Measurements from ENCODE around the gene ABCF2. TPM values are rescaled to one million over a fixed set of nuclear protein-coding genes. Genes with fewer than 3 reads are reported as not detected.

The ABCF2 gene
- total and polyA plus RNA-seq, 2 donors (not counting 1 experiment from before 2014, with no cell fraction given), result 16.1 to 30.2 TPM

GRCh38 chr7:151255390-151255789, 28.4 kb upstream of the ABCF2 start:
- CTCF ChIA-PET, result no interaction called here
- Histone ChIP-seq H3K9ac (ENCODE audit: low read length) (no peak overlapping the region), H3K27ac (ENCODE audit: low read length in 2 of 2) (no peak overlapping the region), H3K36me3 (replicated peaks in 1 of 2; ENCODE audit: control extremely low read depth in 1 of 2, control insufficient read depth in 1 of 2, extremely low read depth in 1 of 2, insufficient read depth in 2 of 2, low read length in 1 of 2) (no peaks in the 10 kb centered on the region), H3K4me1 (ENCODE audit: control insufficient read depth in 2 of 2, insufficient read depth in 2 of 2, low read length in 2 of 2) (peaks cover 11 to 12% of the 10 kb centered on the region in 2 donors), H3K4me3 (ENCODE audit: control extremely low read depth in 1 of 5, extremely low read depth in 1 of 5, insufficient read depth in 1 of 5, low read depth in 2 of 5, low read length in 4 of 5) (no peak overlapping the region), H3K79me2 (ENCODE audit: control insufficient read depth, insufficient read depth, low read length) (no peaks in the 10 kb centered on the region), H3K9me3 (ENCODE audit: control extremely low read depth in 1 of 3, control insufficient read depth in 2 of 3, insufficient read depth in 1 of 3, low read length in 2 of 3) (no peaks in the 10 kb centered on the region), H4K20me1 (ENCODE audit: control insufficient read depth, insufficient read depth, low read length, poor library complexity, severe bottlenecking) (no peaks in the 10 kb centered on the region), H3K4me2 (replicated peaks; ENCODE audit: low read depth, low read length, poor library complexity, severe bottlenecking) (no peak overlapping the region), H2AFZ (ENCODE audit: insufficient read depth, low read depth, low read length, poor library complexity, severe bottlenecking) (no peak overlapping the region), H3K27me3 (replicated peaks in 1 of 4; ENCODE audit: control extremely low read depth in 1 of 4, control insufficient read depth in 3 of 4, insufficient read depth in 4 of 4, low read length in 3 of 4) (peaks cover 0 to 31% (median 12%) of the 10 kb centered on the region in 4 experiments)
- 93% methylated on average over 7 of the region's 7 CpGs for WGBS (ENCODE audit: insufficient coverage)
- Mint-ChIP-seq H3K4me1 (peaks cover 10% of the 10 kb centered on the region), H3K4me3 (no peak overlapping the region), H3K9me3 (ENCODE audit: insufficient read depth) (no peaks in the 10 kb centered on the region), H3K27ac (no peak overlapping the region), H3K27me3 (peaks cover 67% of the 10 kb centered on the region)
- no peak for ATAC-seq (ENCODE audit: low read depth)
- TF ChIP-seq, protein P1, sequence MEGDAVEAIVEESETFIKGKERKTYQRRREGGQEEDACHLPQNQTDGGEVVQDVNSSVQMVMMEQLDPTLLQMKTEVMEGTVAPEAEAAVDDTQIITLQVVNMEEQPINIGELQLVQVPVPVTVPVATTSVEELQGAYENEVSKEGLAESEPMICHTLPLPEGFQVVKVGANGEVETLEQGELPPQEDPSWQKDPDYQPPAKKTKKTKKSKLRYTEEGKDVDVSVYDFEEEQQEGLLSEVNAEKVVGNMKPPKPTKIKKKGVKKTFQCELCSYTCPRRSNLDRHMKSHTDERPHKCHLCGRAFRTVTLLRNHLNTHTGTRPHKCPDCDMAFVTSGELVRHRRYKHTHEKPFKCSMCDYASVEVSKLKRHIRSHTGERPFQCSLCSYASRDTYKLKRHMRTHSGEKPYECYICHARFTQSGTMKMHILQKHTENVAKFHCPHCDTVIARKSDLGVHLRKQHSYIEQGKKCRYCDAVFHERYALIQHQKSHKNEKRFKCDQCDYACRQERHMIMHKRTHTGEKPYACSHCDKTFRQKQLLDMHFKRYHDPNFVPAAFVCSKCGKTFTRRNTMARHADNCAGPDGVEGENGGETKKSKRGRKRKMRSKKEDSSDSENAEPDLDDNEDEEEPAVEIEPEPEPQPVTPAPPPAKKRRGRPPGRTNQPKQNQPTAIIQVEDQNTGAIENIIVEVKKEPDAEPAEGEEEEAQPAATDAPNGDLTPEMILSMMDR (IDR thresholded peaks at IDR 0.05), result no peak
- TF ChIP-seq EZH2 (IDR thresholded peaks at IDR 0.05; ENCODE audit: borderline replicate concordance, insufficient read depth, low read depth, low read length, poor library complexity, severe bottlenecking), result no peak
- POLR2A ChIA-PET, result no interaction called here
- DNase-seq, result no peak
- intact Hi-C loops (cut with micrococcal nuclease), result no loop called here

DNA sequence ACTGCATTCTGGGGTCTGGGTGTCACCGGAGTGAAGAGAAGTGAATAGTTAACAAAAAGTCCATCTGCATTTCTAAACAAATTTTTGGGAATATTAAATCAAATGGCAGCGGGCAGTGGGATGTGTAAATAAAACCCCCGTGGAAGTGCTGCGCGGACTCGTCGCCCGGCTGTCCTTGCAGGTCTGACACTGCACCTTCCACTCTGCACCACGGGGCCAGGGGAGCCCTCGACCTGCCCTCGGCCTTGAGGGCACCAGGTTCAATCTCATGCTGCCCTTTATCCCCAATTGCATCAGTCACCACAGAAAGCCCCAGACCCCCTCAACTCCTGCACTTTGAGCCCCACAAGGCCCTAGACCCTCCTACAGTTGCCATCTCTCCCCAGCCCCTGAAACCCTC, 27.8 kb upstream of the ABCF2 start:
- peaks cover 67% of the 10 kb centered on the region for H3K27me3 Mint-ChIP-seq
- no peaks in the 10 kb centered on the region for H3K36me3 ChIP-seq (replicated peaks in 1 of 2; ENCODE audit: control extremely low read depth in 1 of 2, control insufficient read depth in 1 of 2, extremely low read depth in 1 of 2, insufficient read depth in 2 of 2, low read length in 1 of 2)
- H3K4me1 ChIP-seq (ENCODE audit: control insufficient read depth in 2 of 2, insufficient read depth in 2 of 2, low read length in 2 of 2), result peaks cover 11 to 12% of the 10 kb centered on the region in 2 donors
- no peak overlapping the region for H2AFZ ChIP-seq (ENCODE audit: insufficient read depth, low read depth, low read length, poor library complexity, severe bottlenecking)
- 83% methylated on average over 9 of the region's 11 CpGs for WGBS (ENCODE audit: insufficient coverage)
- no peak for ATAC-seq (ENCODE audit: low read depth)
- peaks cover 0 to 37% (median 13%) of the 10 kb centered on the region in 4 experiments for H3K27me3 ChIP-seq (replicated peaks in 1 of 4; ENCODE audit: control extremely low read depth in 1 of 4, control insufficient read depth in 3 of 4, insufficient read depth in 4 of 4, low read length in 3 of 4)
- no peak overlapping the region for H3K9ac ChIP-seq (ENCODE audit: low read length)
- intact Hi-C loops (cut with micrococcal nuclease), result no loop called here
- no peak overlapping the region for H3K27ac ChIP-seq (ENCODE audit: low read length in 2 of 2)
- CTCF ChIA-PET, result no interaction called here
- POLR2A ChIA-PET, result no interaction called here
- no peak overlapping the region for H3K4me2 ChIP-seq (replicated peaks; ENCODE audit: low read depth, low read length, poor library complexity, severe bottlenecking)
- H3K27ac Mint-ChIP-seq, result no peak overlapping the region
- TF ChIP-seq EZH2 (IDR thresholded peaks at IDR 0.05; ENCODE audit: borderline replicate concordance, insufficient read depth, low read depth, low read length, poor library complexity, severe bottlenecking), result no peak
- TF ChIP-seq, protein P1 (IDR thresholded peaks at IDR 0.05), result no peak
- no peak overlapping the region for H3K4me3 ChIP-seq (ENCODE audit: control extremely low read depth in 1 of 5, extremely low read depth in 1 of 5, insufficient read depth in 1 of 5, low read depth in 2 of 5, low read length in 4 of 5)
- no peaks in the 10 kb centered on the region for H4K20me1 ChIP-seq (ENCODE audit: control insufficient read depth, insufficient read depth, low read length, poor library complexity, severe bottlenecking)
- DNase-seq, result no peak
- H3K9me3 ChIP-seq (ENCODE audit: control extremely low read depth in 1 of 3, control insufficient read depth in 2 of 3, insufficient read depth in 1 of 3, low read length in 2 of 3), result no peaks in the 10 kb centered on the region
- H3K4me1 Mint-ChIP-seq, result peaks cover 14% of the 10 kb centered on the region
- no peak overlapping the region for H3K4me3 Mint-ChIP-seq
- no peaks in the 10 kb centered on the region for H3K9me3 Mint-ChIP-seq (ENCODE audit: insufficient read depth)
- no peaks in the 10 kb centered on the region for H3K79me2 ChIP-seq (ENCODE audit: control insufficient read depth, insufficient read depth, low read length)
